ENCODE measurements around the gene SNX25. TPM values are rescaled to one million over a fixed set of nuclear protein-coding genes. Genes with fewer than 3 reads are reported as not detected.
"Not testable (repeated sequence)": the region's sequence is repeated elsewhere in the genome, so short reads cannot be mapped to it uniquely, and the experiment has no call there.

The SNX25 gene
- total RNA-seq, 2 donors from 2014 or later = 13.2 to 16.8 TPM

GRCh38 chr4:185305979-185306442, 96.6 kb downstream of the SNX25 start:
- H3K27ac ChIP-seq = no peak overlapping the region
- peaks cover 0 to 11% of the 10 kb centered on the region in 2 donors for H3K4me1 ChIP-seq
- H3K27me3 ChIP-seq = no peaks in the 10 kb centered on the region
- no peak overlapping the region for H3K4me3 ChIP-seq
- no peak for DNase-seq (ENCODE audit: low spot score)
- H3K9me3 ChIP-seq = no peaks in the 10 kb centered on the region
- peaks cover 6% of the 10 kb centered on the region for H3K36me3 ChIP-seq
- TF ChIP-seq CTCF (IDR thresholded peaks at IDR 0.05) = no peak

GRCh38 chr4:185307136-185307950, 97.9 kb downstream of the SNX25 start:
- H3K9me3 ChIP-seq = no peaks in the 10 kb centered on the region
- H3K36me3 ChIP-seq = peaks cover 19% of the 10 kb centered on the region
- no peak overlapping the region for H3K4me3 ChIP-seq
- no peak overlapping the region for H3K27ac ChIP-seq
- TF ChIP-seq CTCF (IDR thresholded peaks at IDR 0.05) = no peak
- DNase-seq (ENCODE audit: low spot score) = no peak
- H3K4me1 ChIP-seq = peaks cover 0 to 11% of the 10 kb centered on the region in 2 donors
- H3K27me3 ChIP-seq = no peaks in the 10 kb centered on the region

DNA sequence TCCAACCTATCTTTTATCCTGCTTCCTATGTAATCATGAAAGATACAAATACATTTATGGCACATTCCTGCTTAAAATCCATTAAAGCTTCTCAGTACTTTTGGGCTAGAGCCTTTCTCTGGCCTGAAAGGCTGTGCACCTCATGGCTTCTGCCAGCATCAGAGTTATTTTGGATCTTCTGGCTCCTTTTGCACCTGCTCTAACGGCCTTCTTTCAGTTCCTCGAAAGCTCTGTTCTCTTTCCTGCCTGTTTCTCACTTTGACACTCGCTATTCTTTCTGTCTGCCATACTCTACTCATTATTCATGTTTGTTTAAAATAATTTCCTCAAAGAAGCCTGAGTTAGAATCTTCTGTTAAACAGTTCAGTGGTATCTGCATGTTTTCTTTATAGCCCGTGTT, 100.4 kb downstream of the SNX25 start:
- no peaks in the 10 kb centered on the region for H3K27me3 ChIP-seq
- DNase-seq (ENCODE audit: low spot score) = no peak
- H3K36me3 ChIP-seq = peaks cover 19% of the 10 kb centered on the region
- H3K9me3 ChIP-seq = no peaks in the 10 kb centered on the region
- H3K4me1 ChIP-seq = peaks cover 0 to 9% of the 10 kb centered on the region in 2 donors
- no peak for TF ChIP-seq CTCF (IDR thresholded peaks at IDR 0.05)
- no peak overlapping the region for H3K4me3 ChIP-seq
- no peak overlapping the region for H3K27ac ChIP-seq

- Histone ChIP-seq H3K4me3 (no peak overlapping the region), H3K36me3 (peaks cover 19% of the 10 kb centered on the region), H3K9me3 (no peaks in the 10 kb centered on the region), H3K27ac (no peak overlapping the region), H3K27me3 (no peaks in the 10 kb centered on the region), H3K4me1 (no peaks in the 10 kb centered on the region)
- DNase-seq (ENCODE audit: low spot score) = no peak
- no peak for TF ChIP-seq CTCF (IDR thresholded peaks at IDR 0.05)
Measured at GRCh38 chr4:185311113-185311888, 101.9 kb downstream of the SNX25 start.

GRCh38 chr4:185312699-185313098, 103.3 kb downstream of the SNX25 start:
- Histone ChIP-seq H3K27ac (no peak overlapping the region), H3K27me3 (no peaks in the 10 kb centered on the region), H3K36me3 (peaks cover 19% of the 10 kb centered on the region), H3K4me3 (no peak overlapping the region), H3K9me3 (no peaks in the 10 kb centered on the region), H3K4me1 (no peaks in the 10 kb centered on the region)
- DNase-seq (ENCODE audit: low spot score) = no peak
- TF ChIP-seq CTCF (IDR thresholded peaks at IDR 0.05) = no peak

DNA sequence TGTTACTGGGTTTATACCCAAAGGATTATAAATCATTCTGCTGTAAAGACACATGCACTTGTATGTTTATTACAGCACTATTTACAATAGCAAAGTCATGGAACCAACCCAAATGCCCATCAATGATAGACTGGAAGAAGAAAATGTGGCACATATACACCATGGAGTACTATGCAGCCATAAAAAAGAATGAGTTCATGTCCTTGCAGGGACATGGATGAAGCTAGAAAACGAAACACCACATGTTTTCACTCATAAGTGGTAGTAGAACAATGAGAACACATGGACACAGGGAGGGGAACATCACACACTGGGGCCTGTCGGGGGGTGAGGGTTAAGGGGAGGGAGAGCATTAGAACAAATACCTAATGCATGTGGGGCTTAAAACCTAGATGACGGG, 108.1 kb downstream of the SNX25 start:
- not testable (repeated sequence) for H3K9me3 ChIP-seq; H3K4me3 ChIP-seq; H3K36me3 ChIP-seq; H3K27me3 ChIP-seq; DNase-seq (ENCODE audit: low spot score); H3K27ac ChIP-seq; H3K4me1 ChIP-seq
